Activated T-helper 9 cell treated with anti-CD3 and anti-CD28 coated beads, Interleukin-2, amount 50 U/mL, for 16 hours (primary cell): ENCODE measurements around the gene PHYHIPL.

Source experiments
- DNase-seq: peaks from one replicate; pipeline ENCODE4 v3.0.0-alpha.2; 2020; ENCODE audit warnings: low read depth

PHYHIPL gene

GRCh38 chr10:59176241-59177030 is at the start of gene PHYHIPL:
TSS of gene PHYHIPL (plus strand) at chr10:59176643. CDS start at chr10:59176854, 211 bp downstream.
- DNase-seq: no peak

DNA sequence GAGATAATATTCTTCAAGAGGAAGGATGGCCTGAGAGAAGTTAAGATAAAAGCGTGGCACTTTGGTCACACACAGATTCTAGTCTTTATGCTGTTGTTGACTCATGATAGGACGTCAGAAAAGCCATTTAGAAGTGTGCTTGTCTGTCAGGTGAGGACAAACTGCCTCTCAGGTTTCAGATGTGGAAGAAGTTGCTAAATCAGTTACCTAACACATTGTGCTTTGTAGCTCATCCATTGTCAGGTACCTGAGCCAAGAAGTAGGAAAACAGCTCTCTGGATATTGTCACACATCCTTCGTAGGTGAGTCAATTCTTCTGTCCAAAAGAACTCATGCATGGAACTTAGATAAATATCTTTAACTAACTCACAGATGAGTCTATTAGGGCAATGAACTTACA is 49.5 kb upstream of the PHYHIPL start:
- DNase-seq: no peak

GRCh38 chr10:59127991-59128390 is 48.5 kb upstream of the PHYHIPL start:
- no peak for DNase-seq

DNA sequence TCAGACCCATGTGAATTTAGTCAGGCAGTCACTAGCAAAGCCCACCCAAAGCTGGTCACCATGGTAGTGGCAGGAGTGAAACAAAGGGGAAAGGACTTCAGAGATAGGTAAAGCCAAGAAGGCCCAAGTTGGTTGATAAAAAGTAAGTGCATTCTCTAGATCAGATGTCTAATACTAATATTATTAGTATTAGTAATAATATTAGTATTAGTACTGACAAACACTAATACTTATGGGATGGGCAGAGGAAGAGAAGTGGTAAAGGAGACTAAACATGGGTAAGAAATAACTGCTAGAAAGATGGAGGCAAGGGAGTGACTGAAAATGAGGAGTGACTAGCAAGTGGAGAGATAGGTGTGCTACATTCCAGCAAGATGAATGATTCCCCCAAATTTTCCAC is 46.6 kb upstream of the PHYHIPL start:
- DNase-seq: no peak

GRCh38 chr10:59131666-59132065 is 44.8 kb upstream of the PHYHIPL start:
- no peak for DNase-seq

GRCh38 chr10:59133841-59134593 is 42.4 kb upstream of the PHYHIPL start:
- DNase-seq: no peak

- no peak for DNase-seq
Measured at GRCh38 chr10:59134785-59135184, 41.7 kb upstream of the PHYHIPL start.

DNA sequence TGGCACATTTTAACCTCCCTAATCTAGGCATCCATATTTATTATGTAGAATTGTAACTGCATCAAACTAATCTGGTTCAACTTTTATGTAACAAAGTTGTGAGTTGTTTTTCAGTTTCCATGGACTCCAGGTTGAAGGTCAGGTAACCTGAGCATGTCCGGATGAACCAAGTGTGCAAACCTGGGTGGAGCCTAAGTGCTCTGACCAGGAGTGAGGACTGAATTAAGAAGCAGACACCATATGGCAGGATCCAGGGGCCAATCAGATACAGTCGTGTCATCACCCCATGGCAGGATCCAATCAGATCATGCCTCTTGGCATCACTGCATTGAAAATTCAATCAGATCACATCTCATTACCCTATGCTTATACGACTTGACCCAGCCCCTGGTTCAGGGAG is 41.2 kb upstream of the PHYHIPL start:
- no peak for DNase-seq

DNA sequence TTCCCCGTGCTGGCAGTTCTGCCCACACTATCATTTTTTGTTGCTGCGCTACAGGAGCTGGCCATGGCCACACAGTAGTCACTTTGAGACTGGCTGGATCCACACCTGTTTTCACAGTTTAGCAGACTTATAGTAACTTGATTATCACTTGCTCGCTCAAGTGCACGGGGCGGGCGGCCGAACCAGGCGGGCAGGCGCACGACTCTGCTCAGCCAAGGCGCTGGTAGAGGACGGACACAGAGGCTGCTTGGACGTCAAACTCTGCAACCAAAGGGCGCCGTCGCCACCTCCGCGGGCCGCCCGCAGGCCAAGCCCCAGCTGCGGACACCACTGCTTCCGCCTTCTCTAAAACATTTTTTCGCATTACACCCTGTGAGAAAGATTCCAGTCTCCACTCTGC is 38.4 kb upstream of the PHYHIPL start:
- no peak for DNase-seq

DNA sequence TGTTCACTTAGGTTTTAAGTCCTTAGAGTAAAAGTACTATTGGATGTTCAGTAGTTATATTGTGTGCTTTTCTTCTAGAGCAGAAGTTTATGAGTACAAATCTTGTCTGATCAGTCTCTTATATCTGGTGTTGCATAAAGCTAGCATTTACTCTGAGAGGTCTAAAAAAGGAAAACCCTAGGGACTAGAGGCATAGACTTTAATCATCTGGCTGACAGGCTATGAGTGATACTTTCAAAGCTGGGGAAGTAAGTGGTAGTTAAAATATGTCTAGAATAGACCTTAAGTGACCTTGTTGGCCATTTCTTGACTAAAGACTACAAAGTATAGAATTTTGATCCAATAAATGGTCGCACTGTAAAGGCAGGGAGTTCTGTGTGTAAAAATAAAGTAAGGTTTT is 32.9 kb upstream of the PHYHIPL start:
- DNase-seq: no peak

- no peak for DNase-seq
Measured at GRCh38 chr10:59148701-59149100, 27.7 kb upstream of the PHYHIPL start.

- DNase-seq: no peak
Measured at GRCh38 chr10:59155556-59155955, 20.9 kb upstream of the PHYHIPL start.

GRCh38 chr10:59167512-59167911 is 8.9 kb upstream of the PHYHIPL start:
- no peak for DNase-seq

DNA sequence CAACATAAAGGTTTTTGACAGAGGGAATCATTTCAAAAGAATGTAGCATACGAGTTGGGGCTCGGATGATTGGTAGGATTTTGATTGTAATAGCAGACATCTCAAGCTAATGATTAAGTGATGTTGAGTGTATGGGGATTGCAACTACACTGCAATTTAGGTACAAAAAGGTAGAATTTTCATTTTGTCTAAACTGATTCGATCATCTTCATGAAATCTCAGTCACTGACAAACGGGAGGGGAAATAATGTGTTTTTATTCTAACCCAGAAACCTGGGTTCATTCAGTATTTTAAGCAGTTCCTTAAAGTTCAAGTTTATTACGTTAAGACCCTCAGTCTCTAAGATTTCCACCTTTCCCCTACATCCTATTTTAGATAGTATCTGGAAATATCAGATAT is 3.9 kb upstream of the PHYHIPL start:
- DNase-seq: no peak

GRCh38 chr10:59173414-59173813 is 3.0 kb upstream of the PHYHIPL start:
- no peak for DNase-seq

DNA sequence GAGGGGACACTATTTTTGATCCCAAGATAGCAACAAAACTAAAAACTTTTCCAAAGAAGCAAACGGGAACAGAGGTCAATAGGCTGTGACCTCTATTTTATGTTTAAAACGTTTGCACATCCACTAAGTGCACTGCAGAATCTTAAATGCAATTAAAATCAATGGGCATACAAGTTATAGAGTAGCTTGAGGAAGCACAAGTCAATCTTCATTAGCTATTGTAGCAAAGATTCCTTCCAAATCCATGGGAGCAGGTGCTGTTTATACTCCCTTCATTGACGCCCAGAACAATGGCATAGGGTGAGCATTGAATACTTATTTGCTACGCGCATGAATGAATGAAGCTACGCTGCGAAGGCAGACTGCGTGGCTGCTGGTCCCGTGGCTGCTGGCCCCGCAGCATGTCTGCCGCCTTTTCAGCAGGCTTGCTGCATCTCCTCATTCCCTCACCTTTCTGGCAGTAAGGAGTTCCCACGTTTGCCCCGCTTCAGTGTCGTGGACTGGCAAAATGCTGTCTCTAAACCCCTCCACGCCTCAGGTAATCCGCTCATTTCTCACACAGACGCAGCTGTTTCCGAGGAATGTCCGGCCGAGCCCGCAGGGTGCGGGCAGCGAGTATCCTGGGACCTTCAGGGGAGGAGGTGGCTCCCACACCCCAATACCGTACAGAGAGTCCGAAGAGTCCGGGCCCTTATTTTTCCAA is 754 bp upstream of the PHYHIPL start:
- no peak for DNase-seq

DNA sequence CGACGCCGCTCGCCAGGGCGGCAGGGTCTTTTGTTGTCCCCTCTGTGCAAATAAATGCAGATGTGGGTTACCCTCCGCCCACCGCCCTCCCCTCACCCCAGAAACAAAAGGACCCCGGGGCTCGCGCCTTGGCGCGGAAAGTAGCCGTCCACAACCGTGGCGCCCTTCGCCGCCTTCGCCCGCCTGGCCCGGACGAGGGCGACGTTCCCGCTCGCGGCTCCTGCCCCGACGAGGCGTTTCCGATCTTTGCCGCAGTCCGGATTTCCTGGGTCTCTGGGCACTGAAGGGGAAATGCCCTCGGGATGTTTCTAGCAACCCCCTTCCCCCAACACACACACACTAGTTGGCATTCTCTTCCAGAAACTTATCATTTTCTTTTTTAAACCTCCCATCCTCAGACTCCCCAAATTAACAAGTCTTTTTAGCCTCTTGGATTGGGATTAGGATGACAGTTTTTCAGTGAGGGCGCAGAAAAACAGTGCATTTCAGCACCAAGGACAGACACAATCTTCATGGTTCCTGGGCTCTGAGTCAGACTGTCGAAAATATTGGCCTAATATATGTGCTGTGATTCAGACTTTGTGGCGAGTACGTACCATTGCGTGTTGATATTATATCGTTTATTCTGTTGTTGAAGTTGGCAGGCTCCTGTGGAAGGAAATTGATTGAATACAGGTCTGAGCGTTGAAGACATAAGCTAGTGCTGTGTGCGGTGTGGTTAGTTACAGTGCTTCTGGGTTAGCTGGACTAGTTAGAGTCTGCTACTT is 771 bp downstream of the PHYHIPL start:
- DNase-seq: no peak

- no peak for DNase-seq
Measured at GRCh38 chr10:59177836-59178235, 1.4 kb downstream of the PHYHIPL start.

GRCh38 chr10:59179068-59179467 is 2.6 kb downstream of the PHYHIPL start:
- no peak for DNase-seq

GRCh38 chr10:59180689-59181270 is 4.3 kb downstream of the PHYHIPL start:
- DNase-seq: no peak

GRCh38 chr10:59181668-59182067 is 5.2 kb downstream of the PHYHIPL start:
- no peak for DNase-seq

DNA sequence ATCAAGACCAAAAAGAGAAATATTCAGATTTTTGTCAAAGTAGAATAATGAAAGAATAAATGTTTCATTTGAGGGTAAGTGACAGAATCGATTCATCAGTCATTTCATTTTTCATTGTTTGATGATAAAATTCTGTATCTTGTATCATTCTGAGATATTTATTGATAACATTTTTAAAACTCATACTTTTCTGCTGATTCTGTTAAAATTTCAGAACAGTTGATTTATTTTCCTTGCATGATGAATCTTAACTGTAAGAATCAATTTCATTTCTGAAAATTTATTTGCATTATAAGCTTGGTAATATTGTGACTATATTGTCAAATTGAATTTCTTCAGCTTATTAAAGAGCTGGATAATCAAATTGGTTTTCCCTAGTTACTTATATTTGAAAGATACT is 13.9 kb downstream of the PHYHIPL start:
- DNase-seq: no peak
